ENCODE measurements around the gene IGHMBP2.

IGHMBP2 gene

GRCh38 chr11:68927280-68928135 is 23.8 kb downstream of the IGHMBP2 start:
- Histone ChIP-seq H3K36me3 (ENCODE audit: insufficient read depth, low read length) (peaks cover 17% of the 10 kb centered on the region; the same call in 1 of the 2 replicates), H3K9me3 (ENCODE audit: control insufficient read depth, insufficient read depth, low read length) (peaks cover 10% of the 10 kb centered on the region), H3K4me1 (ENCODE audit: insufficient read depth, low read length) (no peaks in the 10 kb centered on the region), H3K9ac (ENCODE audit: low read depth, low read length) (no peak overlapping the region)

- Histone ChIP-seq H3K4me1 (ENCODE audit: insufficient read depth, low read length) (no peaks in the 10 kb centered on the region), H3K36me3 (ENCODE audit: insufficient read depth, low read length) (peaks cover 17% of the 10 kb centered on the region; the same call in 1 of the 2 replicates), H3K9ac (ENCODE audit: low read depth, low read length) (no peak overlapping the region)
These were observed 24.6 kb downstream of the IGHMBP2 start for GRCh38 chr11:68928136-68928880.

GRCh38 chr11:68929135-68929534 is 25.4 kb downstream of the IGHMBP2 start:
- Histone ChIP-seq H3K9me3 (ENCODE audit: control insufficient read depth, insufficient read depth, low read length) (peaks cover 10% of the 10 kb centered on the region), H3K4me1 (ENCODE audit: insufficient read depth, low read length) (no peaks in the 10 kb centered on the region), H3K36me3 (ENCODE audit: insufficient read depth, low read length) (peaks cover 17% of the 10 kb centered on the region; the same call in 1 of the 2 replicates), H3K9ac (ENCODE audit: low read depth, low read length) (no peak overlapping the region)

More at GRCh38 chr11:68928136-68928880, 24.6 kb downstream of the IGHMBP2 start:
- peaks cover 10% of the 10 kb centered on the region for H3K9me3 ChIP-seq (ENCODE audit: control insufficient read depth, insufficient read depth, low read length)

- H3K36me3 ChIP-seq (ENCODE audit: insufficient read depth, low read length), result peaks cover 15% of the 10 kb centered on the region; the same call in 1 of the 2 replicates
- H3K9me3 ChIP-seq (ENCODE audit: control insufficient read depth, insufficient read depth, low read length), result peaks cover 10% of the 10 kb centered on the region
- no peaks in the 10 kb centered on the region for H3K4me1 ChIP-seq (ENCODE audit: insufficient read depth, low read length)
- H3K9ac ChIP-seq (ENCODE audit: low read depth, low read length), result no peak overlapping the region
These were observed 26.2 kb downstream of the IGHMBP2 start for GRCh38 chr11:68929706-68930570.

GRCh38 chr11:68930991-68931855 is 27.5 kb downstream of the IGHMBP2 start:
- Histone ChIP-seq H3K4me1 (ENCODE audit: insufficient read depth, low read length) (no peaks in the 10 kb centered on the region), H3K9me3 (ENCODE audit: control insufficient read depth, insufficient read depth, low read length) (no peaks in the 10 kb centered on the region), H3K9ac (ENCODE audit: low read depth, low read length) (no peak overlapping the region), H3K36me3 (ENCODE audit: insufficient read depth, low read length) (peaks cover 14% of the 10 kb centered on the region; the same call in 1 of the 2 replicates)

- H3K4me1 ChIP-seq (ENCODE audit: insufficient read depth, low read length), result no peaks in the 10 kb centered on the region
- peaks cover 15% of the 10 kb centered on the region; the same call in 1 of the 2 replicates for H3K36me3 ChIP-seq (ENCODE audit: insufficient read depth, low read length)
- no peaks in the 10 kb centered on the region for H3K9me3 ChIP-seq (ENCODE audit: control insufficient read depth, insufficient read depth, low read length)
- no peak overlapping the region for H3K9ac ChIP-seq (ENCODE audit: low read depth, low read length)
These were observed 28.2 kb downstream of the IGHMBP2 start for GRCh38 chr11:68931911-68932310.

GRCh38 chr11:68932358-68932757 is 28.7 kb downstream of the IGHMBP2 start:
- Histone ChIP-seq H3K9me3 (ENCODE audit: control insufficient read depth, insufficient read depth, low read length) (no peaks in the 10 kb centered on the region), H3K9ac (ENCODE audit: low read depth, low read length) (no peak overlapping the region), H3K36me3 (ENCODE audit: insufficient read depth, low read length) (peaks cover 15% of the 10 kb centered on the region; the same call in 1 of the 2 replicates)

GRCh38 chr11:68932933-68933577 is 29.4 kb downstream of the IGHMBP2 start:
- H3K9me3 ChIP-seq (ENCODE audit: control insufficient read depth, insufficient read depth, low read length), result no peaks in the 10 kb centered on the region
- no peaks in the 10 kb centered on the region for H3K4me1 ChIP-seq (ENCODE audit: insufficient read depth, low read length)
- no peak overlapping the region for H3K9ac ChIP-seq (ENCODE audit: low read depth, low read length)
- peaks cover 18% of the 10 kb centered on the region for H3K36me3 ChIP-seq (ENCODE audit: insufficient read depth, low read length)

More at GRCh38 chr11:68932358-68932757, 28.7 kb downstream of the IGHMBP2 start:
- H3K4me1 ChIP-seq (ENCODE audit: insufficient read depth, low read length), result no peaks in the 10 kb centered on the region

GRCh38 chr11:68933605-68934320 is 30.1 kb downstream of the IGHMBP2 start:
- Histone ChIP-seq H3K4me1 (ENCODE audit: insufficient read depth, low read length) (no peaks in the 10 kb centered on the region), H3K36me3 (ENCODE audit: insufficient read depth, low read length) (peaks cover 18% of the 10 kb centered on the region), H3K9ac (ENCODE audit: low read depth, low read length) (no peak overlapping the region), H3K9me3 (ENCODE audit: control insufficient read depth, insufficient read depth, low read length) (no peaks in the 10 kb centered on the region)

- Histone ChIP-seq H3K36me3 (ENCODE audit: insufficient read depth, low read length) (peaks cover 19% of the 10 kb centered on the region), H3K9me3 (ENCODE audit: control insufficient read depth, insufficient read depth, low read length) (no peaks in the 10 kb centered on the region), H3K4me1 (ENCODE audit: insufficient read depth, low read length) (no peaks in the 10 kb centered on the region), H3K9ac (ENCODE audit: low read depth, low read length) (no peak overlapping the region)
These were observed 30.6 kb downstream of the IGHMBP2 start for GRCh38 chr11:68934321-68934645.

GRCh38 chr11:68934666-68935065 is 31.0 kb downstream of the IGHMBP2 start:
- peaks cover 19% of the 10 kb centered on the region for H3K36me3 ChIP-seq (ENCODE audit: insufficient read depth, low read length)
- no peaks in the 10 kb centered on the region for H3K9me3 ChIP-seq (ENCODE audit: control insufficient read depth, insufficient read depth, low read length)
- no peaks in the 10 kb centered on the region for H3K4me1 ChIP-seq (ENCODE audit: insufficient read depth, low read length)
- H3K9ac ChIP-seq (ENCODE audit: low read depth, low read length), result no peak overlapping the region

- Histone ChIP-seq H3K36me3 (ENCODE audit: insufficient read depth, low read length) (peaks cover 17% of the 10 kb centered on the region), H3K9me3 (ENCODE audit: control insufficient read depth, insufficient read depth, low read length) (no peaks in the 10 kb centered on the region), H3K4me1 (ENCODE audit: insufficient read depth, low read length) (no peaks in the 10 kb centered on the region), H3K9ac (ENCODE audit: low read depth, low read length) (no peak overlapping the region)
These were observed 31.4 kb downstream of the IGHMBP2 start for GRCh38 chr11:68935066-68935465.
